ENCODE measurements around the gene TNFAIP8L2. TPM values are rescaled to one million over a fixed set of nuclear protein-coding genes. Genes with fewer than 3 reads are reported as not detected.

Gene TNFAIP8L2
- total RNA-seq, 1 experiment from 2014 or later: not detected

DNA sequence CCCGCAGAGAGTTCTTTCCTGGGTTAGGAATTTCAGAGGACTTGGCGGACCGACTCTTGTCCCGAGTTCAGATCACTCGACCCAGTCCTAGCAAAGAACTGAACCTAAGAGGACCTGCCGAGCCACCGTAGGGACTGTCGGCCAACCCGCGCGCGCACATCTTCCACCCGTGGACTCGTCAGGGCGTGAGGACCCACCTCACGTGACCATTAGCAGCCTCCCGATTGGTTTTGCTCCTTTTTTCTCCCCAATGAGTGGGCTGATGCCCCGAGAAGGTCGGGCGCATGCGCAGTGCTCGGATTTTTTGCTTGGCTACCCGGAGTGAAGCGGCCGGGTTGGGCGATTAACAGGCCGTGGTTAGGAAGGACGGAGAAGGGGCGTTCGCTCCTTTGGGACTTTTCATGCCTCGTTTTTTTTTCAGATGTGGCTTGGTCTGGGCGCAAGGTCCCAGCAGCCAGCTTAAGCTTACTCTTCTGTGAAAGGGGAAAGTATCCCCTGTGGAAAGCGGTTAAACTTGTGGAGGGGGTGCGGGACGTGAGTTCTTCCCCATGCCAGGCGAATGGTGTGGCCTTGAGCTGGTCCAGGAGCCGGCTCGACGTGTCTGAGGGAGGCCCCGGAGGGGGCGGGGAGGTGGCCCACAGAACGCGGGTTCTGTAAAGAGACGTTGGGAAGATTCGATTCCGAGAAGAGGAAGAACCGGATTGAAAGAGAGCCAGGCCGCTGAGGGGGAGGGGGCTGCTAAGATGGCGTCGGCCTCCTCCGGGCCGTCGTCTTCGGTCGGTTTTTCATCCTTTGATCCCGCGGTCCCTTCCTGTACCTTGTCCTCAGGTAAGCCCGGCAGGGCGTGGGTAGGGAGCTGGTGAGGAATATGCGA is 42.0 kb downstream of the TNFAIP8L2 start, which contains the start of gene PIP5K1A:
Gene PIP5K1A (plus strand): TSS at position 299 of the 874 bp plus-strand sequence. CDS start 445 bp downstream, at position 744.
- no peak within 1 kb of the TSS for H2BK5ac ChIP-seq (ENCODE audit: insufficient read length, low read length)

More for the DNA sequence above, 42.0 kb downstream of the TNFAIP8L2 start, which contains the start of gene PIP5K1A:
- H3K4me3 Mint-ChIP-seq: peak within 1 kb of the TSS; percentile 94 to 99
- H3K27ac Mint-ChIP-seq: peak within 1 kb of the TSS; percentile 95 to 99 (median 99)
- Histone ChIP-seq H2BK15ac (ENCODE audit: low read depth, low read length) (no peak within 1 kb of the TSS), H4K91ac (ENCODE audit: insufficient read length, low read depth, low read length) (no peak within 1 kb of the TSS), H3K27me3 (ENCODE audit: insufficient read depth, low read length) (no peaks in the 10 kb centered on the region), H2BK12ac (ENCODE audit: insufficient read length, low read depth, low read length) (peak within 1 kb of the TSS; percentile 31), H3T11ph (ENCODE audit: low read length) (no peak within 1 kb of the TSS), H3K79me2 (ENCODE audit: insufficient read depth, low read length) (peaks cover 35% of the 10 kb centered on the region), H2AFZ (ENCODE audit: low read length) (no peak within 1 kb of the TSS), H3K9me3 (ENCODE audit: control insufficient read depth, low read depth, low read length) (no peaks in the 10 kb centered on the region), H3K4me1 (ENCODE audit: insufficient read depth, low read length) (no peaks in the 10 kb centered on the region), H4K8ac (replicated peaks; ENCODE audit: insufficient read length, low read depth, low read length) (no peak within 1 kb of the TSS), H3K18ac (ENCODE audit: insufficient read length, low read depth, low read length) (peak within 1 kb of the TSS; percentile 59), H3K9ac (ENCODE audit: extremely low read depth, insufficient read length, low read length) (peak within 1 kb of the TSS; percentile 93), H2BK20ac (ENCODE audit: low read depth, low read length, poor library complexity, severe bottlenecking) (no peak within 1 kb of the TSS), H3K23ac (ENCODE audit: insufficient read length, low read depth, low read length) (no peak within 1 kb of the TSS), H3K14ac (ENCODE audit: insufficient read depth, low read length) (peak within 1 kb of the TSS; percentile 79), H3K23me2 (ENCODE audit: insufficient read length, low read depth, low read length, poor library complexity, severe bottlenecking) (peaks cover 6% of the 10 kb centered on the region), H3K27ac (ENCODE audit: insufficient read length, low read depth, low read length) (no peak within 1 kb of the TSS), H2AK5ac (ENCODE audit: insufficient read length, low read length) (no peak within 1 kb of the TSS), H3K4me2 (ENCODE audit: insufficient read depth, insufficient read length, low read length) (peak within 1 kb of the TSS; percentile 97), H2BK120ac (ENCODE audit: low read depth, low read length, poor library complexity, severe bottlenecking) (no peak within 1 kb of the TSS), H3K56ac (ENCODE audit: insufficient read length, low read depth, low read length) (no peak within 1 kb of the TSS), H3K79me1 (ENCODE audit: insufficient read depth, low read depth, low read length, poor library complexity, severe bottlenecking) (peaks cover 3% of the 10 kb centered on the region), H4K20me1 (ENCODE audit: control insufficient read depth, insufficient read depth, insufficient read length) (no peaks in the 10 kb centered on the region), H3K4ac (ENCODE audit: low read depth, low read length) (no peak within 1 kb of the TSS), H4K5ac (ENCODE audit: insufficient read length, low read depth, low read length) (no peak within 1 kb of the TSS)
- TF ChIP-seq, protein P1, sequence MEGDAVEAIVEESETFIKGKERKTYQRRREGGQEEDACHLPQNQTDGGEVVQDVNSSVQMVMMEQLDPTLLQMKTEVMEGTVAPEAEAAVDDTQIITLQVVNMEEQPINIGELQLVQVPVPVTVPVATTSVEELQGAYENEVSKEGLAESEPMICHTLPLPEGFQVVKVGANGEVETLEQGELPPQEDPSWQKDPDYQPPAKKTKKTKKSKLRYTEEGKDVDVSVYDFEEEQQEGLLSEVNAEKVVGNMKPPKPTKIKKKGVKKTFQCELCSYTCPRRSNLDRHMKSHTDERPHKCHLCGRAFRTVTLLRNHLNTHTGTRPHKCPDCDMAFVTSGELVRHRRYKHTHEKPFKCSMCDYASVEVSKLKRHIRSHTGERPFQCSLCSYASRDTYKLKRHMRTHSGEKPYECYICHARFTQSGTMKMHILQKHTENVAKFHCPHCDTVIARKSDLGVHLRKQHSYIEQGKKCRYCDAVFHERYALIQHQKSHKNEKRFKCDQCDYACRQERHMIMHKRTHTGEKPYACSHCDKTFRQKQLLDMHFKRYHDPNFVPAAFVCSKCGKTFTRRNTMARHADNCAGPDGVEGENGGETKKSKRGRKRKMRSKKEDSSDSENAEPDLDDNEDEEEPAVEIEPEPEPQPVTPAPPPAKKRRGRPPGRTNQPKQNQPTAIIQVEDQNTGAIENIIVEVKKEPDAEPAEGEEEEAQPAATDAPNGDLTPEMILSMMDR (conservative IDR thresholded peaks at IDR 0.05): no peak
- H3K9me3 Mint-ChIP-seq: peaks cover 2% of the 10 kb centered on the region in 2 experiments; a peak in 2 of 5 replicates
- no CpG with 5 or more reads among the region's 60 CpGs for WGBS (ENCODE audit: extremely low coverage, insufficient read length, low lambda C conversion rate)
- peaks cover 6 to 23% (median 16%) of the 10 kb centered on the region in 3 experiments; a peak in 5 of 7 replicates for H3K36me3 Mint-ChIP-seq (ENCODE audit: insufficient read depth in 1 of 3, low read depth in 3 of 3)
- peaks cover 20 to 23% of the 10 kb centered on the region in 2 experiments for H3K4me1 Mint-ChIP-seq
- H3K27me3 Mint-ChIP-seq (ENCODE audit: low read depth): peaks cover 4% of the 10 kb centered on the region
- peak; percentile 95 for DNase-seq
